Gastroesophageal sphincter (tissue), 4 donors: Measurements from ENCODE around the gene DTNBP1. TPM values are rescaled to one million over a fixed set of nuclear protein-coding genes. Genes with fewer than 3 reads are reported as not detected.

Experiments
- ATAC-seq: fragments of 150-250 bp; one replicate; pipeline ENCODE4 v1.9.1; 2016; ENCODE audit warnings: mild to moderate bottlenecking, moderate library complexity
- H3K27ac ChIP-seq, 4 donors: fragments of 200-600 bp; sonication (generic) in 3 of 4; 1 replicate in 3 of 4; 2 replicates in 1 of 4; pipeline ENCODE4 v1.5.1; 2016 to 2019
- H3K27me3 ChIP-seq: fragments of 200-600 bp; sonication (generic); one replicate; pipeline ENCODE4 v1.5.1; 2019
- H3K36me3 ChIP-seq, 2 donors: fragments of 200-600 bp; sonication (generic); one replicate each; pipeline ENCODE4 v1.5.1; 2019; ENCODE audit warnings: control low read depth in 1 of 2
- H3K4me1 ChIP-seq, 3 donors: fragments of 200-600 bp; sonication (generic); 1 replicate in 2 of 3; 2 replicates in 1 of 3; pipeline ENCODE4 v1.5.1; 2016 to 2019; ENCODE audit warnings: control low read depth in 2 of 3
- H3K4me3 ChIP-seq, 2 donors: fragments of 200-600 bp; sonication (generic); one replicate each; pipeline ENCODE4 v1.5.1; 2019; ENCODE audit warnings: mild to moderate bottlenecking in 1 of 2, moderate library complexity in 1 of 2
- H3K9me3 ChIP-seq, 3 donors: fragments of 200-600 bp; sonication (generic); one replicate each; pipeline ENCODE4 v1.5.1; 2017 to 2019; ENCODE audit warnings: control low read depth in 2 of 3
- CTCF ChIP-seq, 4 experiments: fragments of 200-600 bp in 2 of 4; fragments of 450-650 bp in 2 of 4; sonication (generic) in 1 of 4; IDR thresholded peaks; one replicate each; pipeline ENCODE4 v1.5.1; 2017 to 2019; ENCODE audit warnings: antibody characterized with exemption in 4 of 4, mild to moderate bottlenecking in 2 of 4, moderate library complexity in 2 of 4
- EP300 ChIP-seq: sonication (generic); formaldehyde crosslinking; IDR thresholded peaks from one replicate; pipeline ENCODE4 v1.6.1; 2017; ENCODE audit warnings: antibody characterized with exemption, mild to moderate bottlenecking
- POLR2A ChIP-seq, 2 donors: fragments of 450-650 bp; IDR thresholded peaks; one replicate each; pipeline ENCODE4 v1.6.1; 2017; ENCODE audit warnings: antibody characterized with exemption in 2 of 2, mild to moderate bottlenecking in 2 of 2, moderate library complexity in 1 of 2
- POLR2AphosphoS5 ChIP-seq: sonication (generic); formaldehyde crosslinking; IDR thresholded peaks from one replicate; pipeline ENCODE4 v1.6.1; 2017; ENCODE audit warnings: antibody characterized with exemption
- WGBS, 2 donors: methylation state at CpG; one replicate each; pipeline ENCODE4 v1.1.5; 2018; ENCODE audit warnings: low coverage in 1 of 2; 5-methylcytosine and 5-hydroxymethylcytosine counted together
- total RNA-seq, 4 donors: library from RNA; depleted of rRNA; stranded (reverse); fragments of >200 nt; gene quantifications; one replicate each; pipeline ENCODE4 v1.1.0, GENCODE V29; 2016

Gene DTNBP1
- total RNA-seq, 4 donors from 2014 or later: 14.4 to 20.2 (median 16.9) TPM

- Histone ChIP-seq H3K36me3 (no peaks in the 10 kb centered on the region), H3K4me3 (no peak overlapping the region), H3K27ac (no peak overlapping the region), H3K4me1 (peaks cover 0 to 45% (median 11%) of the 10 kb centered on the region in 3 donors), H3K9me3 (no peaks in the 10 kb centered on the region), H3K27me3 (no peaks in the 10 kb centered on the region)
- TF ChIP-seq CTCF (IDR thresholded peaks at IDR 0.05) (no peak), POLR2AphosphoS5 (no peak), POLR2A (IDR thresholded peaks at IDR 0.05) (no peak), EP300 (no peak)
- 80 to 92% methylated on average over 7 of the region's 7 CpGs for WGBS, 2 donors
- ATAC-seq: no peak
Measured at GRCh38 chr6:15659181-15659580, 3.6 kb downstream of the DTNBP1 start.

GRCh38 chr6:15658181-15658744, 4.6 kb downstream of the DTNBP1 start:
- 59 to 93% methylated on average over 3 to 4 of the region's 6 CpGs for WGBS, 2 donors
- Histone ChIP-seq H3K4me1 (peaks cover 0 to 44% (median 8%) of the 10 kb centered on the region in 3 donors), H3K9me3 (no peaks in the 10 kb centered on the region), H3K4me3 (no peak overlapping the region), H3K27ac (no peak overlapping the region), H3K36me3 (no peaks in the 10 kb centered on the region), H3K27me3 (no peaks in the 10 kb centered on the region)
- no peak for ATAC-seq
- TF ChIP-seq POLR2A (IDR thresholded peaks at IDR 0.05): no peak
- TF ChIP-seq POLR2AphosphoS5: no peak
- no peak for TF ChIP-seq EP300
- no peak for TF ChIP-seq CTCF (IDR thresholded peaks at IDR 0.05)

- Histone ChIP-seq H3K27ac (no peak overlapping the region), H3K4me1 (peaks cover 0 to 40% (median 5%) of the 10 kb centered on the region in 3 donors), H3K9me3 (no peaks in the 10 kb centered on the region), H3K4me3 (no peak overlapping the region), H3K36me3 (no peaks in the 10 kb centered on the region), H3K27me3 (no peaks in the 10 kb centered on the region)
- TF ChIP-seq EP300 (no peak), POLR2A (IDR thresholded peaks at IDR 0.05) (no peak), CTCF (IDR thresholded peaks at IDR 0.05) (no peak), POLR2AphosphoS5 (no peak)
- no peak for ATAC-seq
- WGBS, 2 donors: 93% methylated on average over 2 of the region's 2 CpGs
Measured at GRCh38 chr6:15657290-15657689, 5.5 kb downstream of the DTNBP1 start.

GRCh38 chr6:15656145-15656544, 6.7 kb downstream of the DTNBP1 start:
- Histone ChIP-seq H3K36me3 (no peaks in the 10 kb centered on the region), H3K4me1 (peaks cover 0 to 30% (median 0%) of the 10 kb centered on the region in 3 donors), H3K27ac (no peak overlapping the region), H3K4me3 (no peak overlapping the region), H3K27me3 (no peaks in the 10 kb centered on the region), H3K9me3 (no peaks in the 10 kb centered on the region)
- no peak for TF ChIP-seq POLR2A (IDR thresholded peaks at IDR 0.05)
- no peak for TF ChIP-seq POLR2AphosphoS5
- TF ChIP-seq CTCF (IDR thresholded peaks at IDR 0.05): no peak
- no peak for ATAC-seq
- WGBS, 2 donors: 79 to 89% methylated on average over 3 of the region's 3 CpGs

- 77 to 80% methylated on average over 3 to 4 of the region's 4 CpGs for WGBS, 2 donors
- H3K4me3 ChIP-seq: no peak overlapping the region
- H3K36me3 ChIP-seq: peaks cover 0 to 14% of the 10 kb centered on the region in 2 donors
- TF ChIP-seq POLR2A (IDR thresholded peaks at IDR 0.05) (no peak), EP300 (no peak), CTCF (IDR thresholded peaks at IDR 0.05) (no peak)
- H3K27ac ChIP-seq: no peak overlapping the region
- ATAC-seq: no peak
- peaks cover 0 to 28% (median 0%) of the 10 kb centered on the region in 3 donors for H3K4me1 ChIP-seq
- H3K9me3 ChIP-seq: no peaks in the 10 kb centered on the region
- H3K27me3 ChIP-seq: no peaks in the 10 kb centered on the region
Measured at GRCh38 chr6:15654250-15654649, 8.6 kb downstream of the DTNBP1 start.
